Measurements from ENCODE around the gene PDLIM1. TPM values are rescaled to one million over a fixed set of nuclear protein-coding genes. Genes with fewer than 3 reads are reported as not detected.
A peak's percentile ranks its signal among the peaks of the same experiment; 100 is the strongest.
"Not testable (repeated sequence)": the region's sequence is repeated elsewhere in the genome, so short reads cannot be mapped to it uniquely, and the experiment has no call there.

Gene PDLIM1
- polyA plus RNA-seq, 1 of the 3 experiments (the other 2 are of a cell fraction): 97.2 TPM

- Histone ChIP-seq H3K9me2 (no peaks in the 10 kb centered on the region), H3K4me2 (no peak overlapping the region), H3K9me3 (no peaks in the 10 kb centered on the region), H4K20me1 (ENCODE audit: insufficient read depth) (no peaks in the 10 kb centered on the region), H3K27me3 (ENCODE audit: insufficient read depth) (no peaks in the 10 kb centered on the region), H3K27ac (ENCODE audit: low read depth in 2 of 2, low read length in 1 of 2) (no peak overlapping the region), H3K79me2 (ENCODE audit: insufficient read depth) (no peaks in the 10 kb centered on the region), H3K4me3 (ENCODE audit: low read depth in 2 of 2, low read length in 1 of 2) (no peak overlapping the region), H3K4me1 (ENCODE audit: control insufficient read depth in 1 of 2, insufficient read depth in 2 of 2, low read depth in 1 of 2, low read length in 1 of 2) (no peaks in the 10 kb centered on the region; a peak in 1 of 4 replicates), H2AFZ (ENCODE audit: low read depth) (peak overlapping the region; percentile 51; the same call in 1 of the 2 replicates), H3K9ac (no peak overlapping the region), H3F3A (replicated peaks; ENCODE audit: insufficient read depth) (no peaks in the 10 kb centered on the region), H3K36me3 (replicated peaks in 1 of 2; ENCODE audit: control insufficient read depth in 1 of 2, insufficient read depth in 2 of 2, low read length in 1 of 2) (no peaks in the 10 kb centered on the region)
- peak; percentile 69 for TF ChIP-seq CTCF (IDR thresholded peaks at IDR 0.05)
- no peak for TF ChIP-seq EZH2phosphoT487 (IDR thresholded peaks at IDR 0.05; ENCODE audit: borderline replicate concordance, low read depth)
- DNase-seq: peak; percentile 37
- ChIA-PET CTCF (interaction anchor here (0.7 to 1.1 kb wide), 3 partner anchors 25 to 154 kb away, joined by 3 to 5 read pairs (median 3); no protein-coding TSS in a partner anchor), POLR2A (interaction anchor here (0.6 kb wide), 1 partner anchor 38 kb away, joined by 5 read pairs; no protein-coding TSS in a partner anchor)
- WGBS (ENCODE audit: low lambda C conversion rate): 57% methylated on average over 8 of the region's 8 CpGs
These were observed 82.0 kb downstream of the PDLIM1 start for GRCh38 chr10:95208702-95209391.

GRCh38 chr10:95202865-95203264 is 87.9 kb downstream of the PDLIM1 start:
- H3K4me3 ChIP-seq (ENCODE audit: low read depth in 2 of 2, low read length in 1 of 2); H3K4me1 ChIP-seq (ENCODE audit: control insufficient read depth in 1 of 2, insufficient read depth in 2 of 2, low read depth in 1 of 2, low read length in 1 of 2); H3K27ac ChIP-seq (ENCODE audit: low read depth in 2 of 2, low read length in 1 of 2); H3K9ac ChIP-seq; H3F3A ChIP-seq (replicated peaks; ENCODE audit: insufficient read depth); H4K20me1 ChIP-seq (ENCODE audit: insufficient read depth); H3K27me3 ChIP-seq (ENCODE audit: insufficient read depth); H2AFZ ChIP-seq (ENCODE audit: low read depth); H3K9me2 ChIP-seq; H3K9me3 ChIP-seq; POLR2A ChIA-PET; H3K4me2 ChIP-seq; H3K36me3 ChIP-seq (replicated peaks in 1 of 2; ENCODE audit: control insufficient read depth in 1 of 2, insufficient read depth in 2 of 2, low read length in 1 of 2); DNase-seq; H3K79me2 ChIP-seq (ENCODE audit: insufficient read depth): not testable (repeated sequence)
- CTCF ChIA-PET: interaction anchor here (0.6 to 1.6 kb wide), 5 partner anchors 19 to 1206 kb away, joined by 3 to 8 read pairs (median 4); no protein-coding TSS in a partner anchor
- 78% methylated on average over 5 of the region's 5 CpGs for WGBS (ENCODE audit: low lambda C conversion rate)

GRCh38 chr10:95201736-95202135 is 89.1 kb downstream of the PDLIM1 start:
- H3K4me2 ChIP-seq: no peak overlapping the region
- no peak for DNase-seq
- TF ChIP-seq RFX5 (IDR thresholded peaks at IDR 0.05; ENCODE audit: low read length) (no peak), NRF1 (IDR thresholded peaks at IDR 0.05; ENCODE audit: low read depth, low read length) (no peak), RAD21 (IDR thresholded peaks at IDR 0.05; ENCODE audit: low read length) (peak; percentile 35), RXRA (IDR thresholded peaks at IDR 0.05; ENCODE audit: borderline replicate concordance, low read depth) (no peak), SIN3A (IDR thresholded peaks at IDR 0.05; ENCODE audit: borderline replicate concordance, low read depth, low read length) (no peak), EZH2phosphoT487 (IDR thresholded peaks at IDR 0.05; ENCODE audit: borderline replicate concordance, low read depth) (no peak), MXI1 (IDR thresholded peaks at IDR 0.05; ENCODE audit: low read depth, low read length) (no peak), TCF12 (IDR thresholded peaks at IDR 0.05) (no peak), SMC3 (IDR thresholded peaks at IDR 0.05; ENCODE audit: low read depth, low read length) (peak; percentile 31), MEF2A (IDR thresholded peaks at IDR 0.05; ENCODE audit: borderline replicate concordance, low read depth) (no peak), CTCF (IDR thresholded peaks at IDR 0.05) (peak; percentile 52)
- no peaks in the 10 kb centered on the region for H3F3A ChIP-seq (replicated peaks; ENCODE audit: insufficient read depth)
- H3K9me2 ChIP-seq: no peaks in the 10 kb centered on the region
- H3K27me3 ChIP-seq (ENCODE audit: insufficient read depth): no peaks in the 10 kb centered on the region
- H3K36me3 ChIP-seq (replicated peaks in 1 of 2; ENCODE audit: control insufficient read depth in 1 of 2, insufficient read depth in 2 of 2, low read length in 1 of 2): no peaks in the 10 kb centered on the region
- no peak overlapping the region for H2AFZ ChIP-seq (ENCODE audit: low read depth)
- CTCF ChIA-PET: interaction anchor here (1.6 to 2.1 kb wide), 2 partner anchors 18 to 41 kb away, joined by 7 to 8 read pairs; no protein-coding TSS in a partner anchor
- no peaks in the 10 kb centered on the region for H3K79me2 ChIP-seq (ENCODE audit: insufficient read depth)
- H3K9me3 ChIP-seq: no peaks in the 10 kb centered on the region
- no peak overlapping the region for H3K9ac ChIP-seq
- no peaks in the 10 kb centered on the region for H4K20me1 ChIP-seq (ENCODE audit: insufficient read depth)
- POLR2A ChIA-PET: no interaction called here
- WGBS (ENCODE audit: low lambda C conversion rate): 59% methylated on average over 3 of the region's 4 CpGs
- H3K4me3 ChIP-seq (ENCODE audit: low read depth in 2 of 2, low read length in 1 of 2): no peak overlapping the region
- no peak overlapping the region for H3K27ac ChIP-seq (ENCODE audit: low read depth in 2 of 2, low read length in 1 of 2)
- no peaks in the 10 kb centered on the region for H3K4me1 ChIP-seq (ENCODE audit: control insufficient read depth in 1 of 2, insufficient read depth in 2 of 2, low read depth in 1 of 2, low read length in 1 of 2)

Data from SK-N-SH (cell line).